GM18868 (cell line): ENCODE data around the gene CTRB2.

ENCODE experiments used
- ATAC-seq: cut with Tn5 transposase; IDR thresholded peaks from one replicate; pipeline ENCODE4 v1.9.1; 2021; ENCODE audit warnings: mild to moderate bottlenecking, moderate library complexity; ENCODE audit not compliant: unreplicated experiment

The CTRB2 gene

GRCh38 chr16:75179208-75179607 is 27.8 kb downstream of the CTRB2 start:
- ATAC-seq: no peak

- no peak for ATAC-seq
These were observed 30.0 kb downstream of the CTRB2 start for GRCh38 chr16:75176926-75177325.

DNA sequence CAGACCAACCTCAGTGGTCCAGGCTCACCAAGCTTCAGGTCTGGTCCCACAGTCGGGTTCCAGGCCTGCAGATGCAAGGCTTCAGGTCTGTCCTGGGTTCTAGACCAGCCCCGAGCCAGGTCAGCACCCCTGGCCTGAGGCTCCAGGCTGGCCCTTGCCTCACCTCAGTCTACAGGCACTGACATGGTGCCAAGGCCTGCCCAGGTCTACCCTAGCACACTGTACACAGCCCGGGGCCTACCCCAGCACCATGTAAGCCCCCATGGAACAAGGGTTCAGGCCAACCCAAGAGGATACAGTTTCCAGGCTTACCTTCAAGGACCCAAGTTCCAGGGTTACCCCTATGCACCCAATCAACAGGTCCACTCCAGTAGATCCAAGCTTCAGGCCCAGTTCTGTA is 31.9 kb downstream of the CTRB2 start:
- ATAC-seq: no peak

DNA sequence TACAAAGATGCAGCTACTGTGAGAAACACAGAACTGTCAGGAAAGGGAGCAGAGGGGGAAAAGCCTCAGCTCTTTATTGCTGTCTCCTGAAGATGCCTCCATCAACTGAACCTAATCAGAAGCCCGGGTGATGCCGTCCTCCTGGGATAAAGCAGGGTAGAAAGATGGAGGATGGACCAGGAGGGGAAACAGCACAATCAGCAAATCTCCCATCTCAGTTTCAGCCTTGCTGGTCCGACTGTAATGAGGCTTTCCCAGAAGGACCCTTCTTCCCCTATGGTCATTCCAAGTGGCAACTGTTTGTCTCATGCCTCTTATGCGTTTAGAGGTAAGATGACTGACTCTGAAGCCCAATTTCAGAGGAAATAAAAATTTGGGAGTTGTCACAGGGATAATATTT is 34.4 kb downstream of the CTRB2 start:
- no peak for ATAC-seq

- no peak for ATAC-seq
These were observed 37.0 kb downstream of the CTRB2 start for GRCh38 chr16:75169899-75170405.

DNA sequence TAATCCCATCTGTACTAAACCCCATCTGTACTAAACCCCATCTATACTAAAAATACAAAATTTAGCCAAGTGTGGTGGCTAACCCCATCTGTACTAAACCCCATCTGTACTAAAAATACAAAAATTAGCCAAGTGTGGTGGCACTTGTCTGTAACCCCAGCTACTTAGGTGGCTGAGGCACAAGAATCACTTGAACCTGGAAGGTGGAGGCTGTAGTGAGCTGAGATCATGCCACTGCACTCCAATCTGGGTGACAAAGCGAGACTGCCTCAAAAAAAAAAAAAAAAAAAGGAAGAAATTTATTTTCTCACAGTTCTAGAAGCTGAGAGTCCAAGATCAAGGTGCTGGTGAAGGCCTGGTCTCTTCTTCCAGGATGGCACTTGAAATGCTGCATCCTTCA is 46.6 kb downstream of the CTRB2 start:
- ATAC-seq: no peak
